IPS-20b (cell line): ENCODE data around the gene WDR11.

Experiments used
- H3K27ac ChIP-seq: one replicate; pipeline ENCODE4 v1.5.1; 2013; ENCODE audit warnings: low read length
- H3K27me3 ChIP-seq: 2 replicates; pipeline ENCODE4 v1.6.1; 2013; ENCODE audit warnings: mild to moderate bottlenecking, low read length, inconsistent platforms; ENCODE audit not compliant: insufficient read depth
- H3K36me3 ChIP-seq: 2 replicates; pipeline ENCODE4 v1.6.1; 2013; ENCODE audit warnings: low read depth, mild to moderate bottlenecking, inconsistent platforms, low read length, moderate library complexity; ENCODE audit not compliant: insufficient read depth
- H3K4me1 ChIP-seq: 2 replicates; pipeline ENCODE4 v1.6.1; 2013; ENCODE audit warnings: mild to moderate bottlenecking, control low read depth, inconsistent platforms, low read length, moderate library complexity; ENCODE audit not compliant: insufficient read depth
- H3K4me3 ChIP-seq: 2 replicates; pipeline ENCODE4 v1.5.1; 2013; ENCODE audit warnings: mild to moderate bottlenecking, low read length, inconsistent platforms
- H3K9ac ChIP-seq: 2 replicates; pipeline ENCODE4 v1.6.1; 2013; ENCODE audit warnings: low read depth, mild to moderate bottlenecking, inconsistent platforms, low read length, moderate library complexity
- H3K9me3 ChIP-seq: 2 replicates; pipeline ENCODE4 v1.6.1; 2013; ENCODE audit warnings: mild to moderate bottlenecking, low read depth, low read length, inconsistent platforms; ENCODE audit not compliant: insufficient read depth

Gene WDR11

GRCh38 chr10:120929166-120929565 is 78.0 kb downstream of the WDR11 start:
- H3K4me3 ChIP-seq: no peak overlapping the region
- H3K4me1 ChIP-seq: no peaks in the 10 kb centered on the region
- no peaks in the 10 kb centered on the region for H3K9me3 ChIP-seq
- H3K9ac ChIP-seq: no peak overlapping the region
- H3K27ac ChIP-seq: no peak overlapping the region
- no peaks in the 10 kb centered on the region for H3K27me3 ChIP-seq
- no peaks in the 10 kb centered on the region for H3K36me3 ChIP-seq

GRCh38 chr10:120931423-120931822 is 80.3 kb downstream of the WDR11 start:
- Histone ChIP-seq H3K36me3 (no peaks in the 10 kb centered on the region), H3K4me1 (no peaks in the 10 kb centered on the region), H3K4me3 (no peak overlapping the region), H3K9me3 (peaks cover 4% of the 10 kb centered on the region; the same call in 1 of the 2 replicates), H3K27ac (no peak overlapping the region), H3K27me3 (no peaks in the 10 kb centered on the region), H3K9ac (no peak overlapping the region)

GRCh38 chr10:120931999-120932398 is 80.8 kb downstream of the WDR11 start:
- Histone ChIP-seq H3K36me3 (no peaks in the 10 kb centered on the region), H3K4me3 (no peak overlapping the region), H3K9ac (no peak overlapping the region)

GRCh38 chr10:120938822-120939221 is 87.7 kb downstream of the WDR11 start:
- Histone ChIP-seq H3K36me3 (no peaks in the 10 kb centered on the region), H3K4me3 (no peak overlapping the region), H3K9me3 (peaks cover 4% of the 10 kb centered on the region; the same call in 1 of the 2 replicates), H3K4me1 (no peaks in the 10 kb centered on the region), H3K27ac (no peak overlapping the region), H3K9ac (no peak overlapping the region), H3K27me3 (no peaks in the 10 kb centered on the region)

More at GRCh38 chr10:120931999-120932398, 80.8 kb downstream of the WDR11 start:
- Histone ChIP-seq H3K27me3 (no peaks in the 10 kb centered on the region), H3K9me3 (peaks cover 4% of the 10 kb centered on the region; the same call in 1 of the 2 replicates), H3K27ac (no peak overlapping the region), H3K4me1 (no peaks in the 10 kb centered on the region)

- peaks cover 4% of the 10 kb centered on the region; the same call in 1 of the 2 replicates for H3K9me3 ChIP-seq
- no peak overlapping the region for H3K27ac ChIP-seq
- H3K4me3 ChIP-seq: no peak overlapping the region
- no peaks in the 10 kb centered on the region for H3K36me3 ChIP-seq
- no peaks in the 10 kb centered on the region for H3K27me3 ChIP-seq
- H3K4me1 ChIP-seq: no peaks in the 10 kb centered on the region
- no peak overlapping the region for H3K9ac ChIP-seq
Measured at GRCh38 chr10:120940299-120940900, 89.2 kb downstream of the WDR11 start.

GRCh38 chr10:120941501-120941900 is 90.3 kb downstream of the WDR11 start:
- Histone ChIP-seq H3K36me3 (no peaks in the 10 kb centered on the region), H3K4me3 (no peak overlapping the region), H3K9me3 (no peaks in the 10 kb centered on the region), H3K4me1 (no peaks in the 10 kb centered on the region), H3K27ac (no peak overlapping the region), H3K27me3 (no peaks in the 10 kb centered on the region), H3K9ac (no peak overlapping the region)

- H3K36me3 ChIP-seq: no peaks in the 10 kb centered on the region
- H3K9me3 ChIP-seq: no peaks in the 10 kb centered on the region
- H3K4me1 ChIP-seq: no peaks in the 10 kb centered on the region
- no peak overlapping the region for H3K4me3 ChIP-seq
- H3K27ac ChIP-seq: no peak overlapping the region
- H3K9ac ChIP-seq: no peak overlapping the region
- H3K27me3 ChIP-seq: no peaks in the 10 kb centered on the region
Measured at GRCh38 chr10:120942806-120943413, 91.7 kb downstream of the WDR11 start.

GRCh38 chr10:120943542-120943941 is 92.4 kb downstream of the WDR11 start:
- no peaks in the 10 kb centered on the region for H3K36me3 ChIP-seq
- no peak overlapping the region for H3K27ac ChIP-seq
- H3K27me3 ChIP-seq: no peaks in the 10 kb centered on the region
- no peaks in the 10 kb centered on the region for H3K9me3 ChIP-seq
- no peak overlapping the region for H3K4me3 ChIP-seq
- no peaks in the 10 kb centered on the region for H3K4me1 ChIP-seq
- no peak overlapping the region for H3K9ac ChIP-seq

- Histone ChIP-seq H3K36me3 (no peaks in the 10 kb centered on the region), H3K4me3 (no peak overlapping the region), H3K27ac (no peak overlapping the region), H3K27me3 (peaks cover 8% of the 10 kb centered on the region), H3K4me1 (no peaks in the 10 kb centered on the region; the same call in 1 of the 2 replicates), H3K9me3 (no peaks in the 10 kb centered on the region), H3K9ac (no peak overlapping the region)
Measured at GRCh38 chr10:120944586-120945125, 93.5 kb downstream of the WDR11 start.

- H3K9me3 ChIP-seq: no peaks in the 10 kb centered on the region
- H3K27me3 ChIP-seq: peaks cover 13% of the 10 kb centered on the region
- no peak overlapping the region for H3K27ac ChIP-seq
- no peaks in the 10 kb centered on the region for H3K36me3 ChIP-seq
- H3K4me1 ChIP-seq: no peaks in the 10 kb centered on the region; the same call in 1 of the 2 replicates
- H3K4me3 ChIP-seq: no peak overlapping the region
- no peak overlapping the region for H3K9ac ChIP-seq
Measured at GRCh38 chr10:120945182-120945581, 94.0 kb downstream of the WDR11 start.

GRCh38 chr10:120945801-120946302 is 94.7 kb downstream of the WDR11 start:
- no peak overlapping the region for H3K4me3 ChIP-seq
- no peaks in the 10 kb centered on the region for H3K9me3 ChIP-seq
- no peak overlapping the region for H3K27ac ChIP-seq
- no peak overlapping the region for H3K9ac ChIP-seq
- H3K27me3 ChIP-seq: peaks cover 20% of the 10 kb centered on the region
- H3K36me3 ChIP-seq: no peaks in the 10 kb centered on the region
- peaks cover 3% of the 10 kb centered on the region for H3K4me1 ChIP-seq

GRCh38 chr10:120946497-120946896 is 95.3 kb downstream of the WDR11 start:
- no peak overlapping the region for H3K4me3 ChIP-seq
- no peaks in the 10 kb centered on the region for H3K9me3 ChIP-seq
- no peak overlapping the region for H3K9ac ChIP-seq
- peaks cover 10% of the 10 kb centered on the region for H3K4me1 ChIP-seq
- H3K36me3 ChIP-seq: no peaks in the 10 kb centered on the region
- H3K27ac ChIP-seq: no peak overlapping the region
- peaks cover 26% of the 10 kb centered on the region for H3K27me3 ChIP-seq
